HG02938 (cell line): ENCODE measurements around the gene PCBP3.

Experiments used
- ATAC-seq: cut with Tn5 transposase; IDR thresholded peaks from one replicate; pipeline ENCODE4 v1.9.1; 2021; ENCODE audit warnings: mild to moderate bottlenecking, moderate library complexity; ENCODE audit not compliant: unreplicated experiment

The PCBP3 gene

GRCh38 chr21:45901061-45901690 lies 257.7 kb downstream of the PCBP3 start:
- no peak for ATAC-seq

- no peak for ATAC-seq
These were observed 258.9 kb downstream of the PCBP3 start for GRCh38 chr21:45902292-45902995.

- no peak for ATAC-seq
These were observed 261.7 kb downstream of the PCBP3 start for GRCh38 chr21:45905196-45905595.

- no peak for ATAC-seq
These were observed 262.8 kb downstream of the PCBP3 start for GRCh38 chr21:45906196-45906805.

GRCh38 chr21:45906859-45907258 lies 263.3 kb downstream of the PCBP3 start:
- ATAC-seq, result no peak

- no peak for ATAC-seq
These were observed 265.2 kb downstream of the PCBP3 start for GRCh38 chr21:45908536-45909237.

GRCh38 chr21:45909238-45909988 lies 265.9 kb downstream of the PCBP3 start:
- ATAC-seq, result no peak

- no peak for ATAC-seq
These were observed 266.6 kb downstream of the PCBP3 start for GRCh38 chr21:45910155-45910547.

- no peak for ATAC-seq
These were observed 267.2 kb downstream of the PCBP3 start for GRCh38 chr21:45910548-45911221.

- ATAC-seq, result no peak
These were observed 268.3 kb downstream of the PCBP3 start for GRCh38 chr21:45911806-45912325.

GRCh38 chr21:45912611-45913417 lies 269.3 kb downstream of the PCBP3 start:
- no peak for ATAC-seq

GRCh38 chr21:45913418-45913765 lies 269.9 kb downstream of the PCBP3 start:
- ATAC-seq, result no peak

- no peak for ATAC-seq
These were observed 270.4 kb downstream of the PCBP3 start for GRCh38 chr21:45913886-45914285.

- no peak for ATAC-seq
These were observed 270.9 kb downstream of the PCBP3 start for GRCh38 chr21:45914321-45914845.

GRCh38 chr21:45916011-45916840 lies 272.7 kb downstream of the PCBP3 start:
- no peak for ATAC-seq

GRCh38 chr21:45917241-45917640 lies 273.7 kb downstream of the PCBP3 start:
- no peak for ATAC-seq

- no peak for ATAC-seq
These were observed 274.5 kb downstream of the PCBP3 start for GRCh38 chr21:45918011-45918410.

GRCh38 chr21:45918835-45919447 lies 275.4 kb downstream of the PCBP3 start:
- ATAC-seq, result no peak
